WERI-Rb-1 (cell line): ENCODE results near the gene FGF12.

Experiments used
- DNase-seq: peaks from one replicate; pipeline ENCODE4 v3.0.0-alpha.2; 2020
- H3K27ac ChIP-seq: fragments of 250-450 bp; sonication (Bioruptor Pico); 2 replicates; pipeline ENCODE4 v1.5.1; 2020; ENCODE audit warnings: mild to moderate bottlenecking, moderate library complexity
- H3K27me3 ChIP-seq: fragments of 250-450 bp; sonication (Bioruptor Pico); 2 replicates; pipeline ENCODE4 v1.5.1; 2021; ENCODE audit warnings: mild to moderate bottlenecking, low read depth, moderate library complexity; ENCODE audit not compliant: insufficient read depth, severe bottlenecking
- H3K36me3 ChIP-seq: fragments of 250-450 bp; sonication (Bioruptor Pico); 2 replicates; pipeline ENCODE4 v1.5.1; 2020; ENCODE audit warnings: mild to moderate bottlenecking, moderate library complexity
- H3K4me3 ChIP-seq: 2 replicates; pipeline ENCODE4 v1.5.1; 2011; ENCODE audit warnings: low read depth, mild to moderate bottlenecking, control low read depth, low read length
- H3K9me3 ChIP-seq: fragments of 250-450 bp; sonication (Bioruptor Pico); 2 replicates; pipeline ENCODE4 v1.5.1; 2021; ENCODE audit warnings: mild to moderate bottlenecking, moderate library complexity; ENCODE audit not compliant: severe bottlenecking
- TF ChIP-seq, protein P1 (sequence below): IDR thresholded peaks from 2 replicates; pipeline ENCODE4 v1.5.1; 2011; ENCODE audit warnings: low read depth, mild to moderate bottlenecking, control low read depth, inconsistent platforms, low read length

FGF12 gene

DNA sequence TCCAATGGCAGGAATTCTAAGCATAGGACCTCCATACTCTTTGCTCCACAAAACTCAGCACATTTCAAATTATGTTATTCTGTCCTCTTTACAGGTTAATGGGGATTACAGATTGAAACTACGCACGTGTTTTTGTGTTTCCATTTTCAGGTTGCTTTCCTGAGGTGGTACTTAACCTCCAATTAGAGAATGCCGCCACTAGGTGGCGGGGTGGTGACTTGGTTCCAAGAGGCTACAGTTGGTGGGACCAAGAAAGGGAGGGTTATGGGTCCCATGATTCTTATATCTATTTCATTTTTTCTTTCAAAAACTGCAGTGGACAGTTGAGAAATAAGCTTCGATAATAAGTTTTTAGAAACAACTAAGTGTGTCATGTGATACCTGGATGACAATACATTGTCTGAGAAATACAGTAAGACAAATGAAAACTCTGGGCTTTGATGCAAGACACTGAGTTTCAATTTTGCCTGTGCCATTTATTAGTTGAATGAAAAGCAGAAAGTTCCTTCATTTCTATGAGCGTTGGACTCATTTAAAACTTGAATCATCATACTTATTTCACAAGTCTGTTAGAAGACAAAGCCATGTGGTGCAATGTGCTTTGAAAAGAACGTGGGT lies 539.0 kb downstream of the FGF12 start:
- no peaks in the 10 kb centered on the region for H3K27me3 ChIP-seq
- DNase-seq: peak; percentile 60
- H3K27ac ChIP-seq: no peak overlapping the region
- no peak overlapping the region for H3K4me3 ChIP-seq
- H3K36me3 ChIP-seq: no peaks in the 10 kb centered on the region
- no peaks in the 10 kb centered on the region for H3K9me3 ChIP-seq
- TF ChIP-seq, protein P1, sequence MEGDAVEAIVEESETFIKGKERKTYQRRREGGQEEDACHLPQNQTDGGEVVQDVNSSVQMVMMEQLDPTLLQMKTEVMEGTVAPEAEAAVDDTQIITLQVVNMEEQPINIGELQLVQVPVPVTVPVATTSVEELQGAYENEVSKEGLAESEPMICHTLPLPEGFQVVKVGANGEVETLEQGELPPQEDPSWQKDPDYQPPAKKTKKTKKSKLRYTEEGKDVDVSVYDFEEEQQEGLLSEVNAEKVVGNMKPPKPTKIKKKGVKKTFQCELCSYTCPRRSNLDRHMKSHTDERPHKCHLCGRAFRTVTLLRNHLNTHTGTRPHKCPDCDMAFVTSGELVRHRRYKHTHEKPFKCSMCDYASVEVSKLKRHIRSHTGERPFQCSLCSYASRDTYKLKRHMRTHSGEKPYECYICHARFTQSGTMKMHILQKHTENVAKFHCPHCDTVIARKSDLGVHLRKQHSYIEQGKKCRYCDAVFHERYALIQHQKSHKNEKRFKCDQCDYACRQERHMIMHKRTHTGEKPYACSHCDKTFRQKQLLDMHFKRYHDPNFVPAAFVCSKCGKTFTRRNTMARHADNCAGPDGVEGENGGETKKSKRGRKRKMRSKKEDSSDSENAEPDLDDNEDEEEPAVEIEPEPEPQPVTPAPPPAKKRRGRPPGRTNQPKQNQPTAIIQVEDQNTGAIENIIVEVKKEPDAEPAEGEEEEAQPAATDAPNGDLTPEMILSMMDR: peak; percentile 44

DNA sequence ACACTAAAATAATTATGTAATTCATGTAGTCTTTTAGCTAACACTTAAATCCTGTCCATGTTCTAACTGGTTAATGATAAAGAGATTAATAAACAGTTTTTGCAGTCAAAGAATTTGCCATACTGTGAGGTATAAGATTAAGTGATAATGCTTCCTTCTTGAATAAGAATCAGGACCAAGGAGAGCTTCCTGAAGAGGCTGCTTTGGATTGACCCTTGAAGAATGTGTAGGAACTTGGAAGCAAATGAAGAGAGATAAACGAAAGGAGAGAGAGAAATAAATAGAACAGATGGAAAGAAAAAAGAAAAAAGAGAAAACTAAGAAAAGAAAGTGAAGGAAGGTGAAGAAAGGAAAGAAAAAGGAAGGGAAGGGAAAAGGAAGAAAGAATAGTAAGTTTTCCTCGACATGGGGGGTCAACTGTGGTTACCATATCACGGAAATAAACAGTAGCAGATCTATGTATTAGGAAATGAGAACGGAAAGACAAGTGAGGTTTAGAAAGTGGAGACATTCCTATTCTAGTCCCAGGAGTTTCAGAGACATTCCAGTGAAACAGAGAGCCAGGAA lies 539.8 kb downstream of the FGF12 start:
- DNase-seq: no peak
- H3K27me3 ChIP-seq: no peaks in the 10 kb centered on the region
- H3K27ac ChIP-seq: no peak overlapping the region
- no peaks in the 10 kb centered on the region for H3K36me3 ChIP-seq
- no peaks in the 10 kb centered on the region for H3K9me3 ChIP-seq
- TF ChIP-seq, protein P1: no peak
- H3K4me3 ChIP-seq: no peak overlapping the region

DNA sequence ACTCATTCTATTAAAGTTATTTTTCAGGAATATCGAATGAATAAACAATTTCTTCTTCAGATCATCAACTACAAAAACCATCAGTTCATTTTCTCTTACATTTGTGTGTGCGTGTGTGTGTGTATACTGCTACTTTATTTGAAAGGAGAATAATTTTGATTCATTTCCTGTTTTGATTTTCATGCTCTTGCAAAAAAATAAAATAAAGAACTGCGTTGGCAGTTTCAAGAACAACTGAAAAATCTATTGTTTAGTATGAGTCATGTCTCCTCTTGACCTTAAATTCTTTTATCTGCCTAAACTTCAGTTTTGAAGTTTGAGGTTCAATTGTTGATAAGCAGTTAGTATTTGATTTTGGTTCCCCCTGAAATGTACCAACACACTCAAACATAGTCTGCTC lies 540.8 kb downstream of the FGF12 start:
- H3K36me3 ChIP-seq: no peaks in the 10 kb centered on the region
- H3K27me3 ChIP-seq: no peaks in the 10 kb centered on the region
- TF ChIP-seq, protein P1: no peak
- H3K9me3 ChIP-seq: no peaks in the 10 kb centered on the region
- no peak for DNase-seq
- H3K4me3 ChIP-seq: no peak overlapping the region
- H3K27ac ChIP-seq: no peak overlapping the region

DNA sequence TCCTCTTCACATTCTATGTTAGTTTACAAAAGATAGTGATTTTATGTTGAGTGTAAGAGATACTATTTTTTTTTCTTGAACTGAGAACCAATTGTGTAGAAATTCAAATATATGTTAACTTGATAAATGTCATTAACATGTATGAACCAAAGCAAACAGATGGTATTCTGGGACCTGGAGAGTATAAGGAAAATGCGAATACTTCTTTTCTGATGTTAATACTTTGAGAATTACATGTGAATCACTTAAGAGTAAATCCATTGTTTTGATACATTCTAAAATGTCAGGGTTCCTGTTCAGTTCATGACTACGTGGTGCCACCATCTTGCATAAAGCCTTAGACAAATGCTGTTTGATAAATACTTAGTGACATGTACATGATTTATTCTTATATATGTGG lies 541.3 kb downstream of the FGF12 start:
- no peaks in the 10 kb centered on the region for H3K36me3 ChIP-seq
- TF ChIP-seq, protein P1: no peak
- no peaks in the 10 kb centered on the region for H3K27me3 ChIP-seq
- no peak for DNase-seq
- no peak overlapping the region for H3K4me3 ChIP-seq
- H3K9me3 ChIP-seq: no peaks in the 10 kb centered on the region
- H3K27ac ChIP-seq: no peak overlapping the region

DNA sequence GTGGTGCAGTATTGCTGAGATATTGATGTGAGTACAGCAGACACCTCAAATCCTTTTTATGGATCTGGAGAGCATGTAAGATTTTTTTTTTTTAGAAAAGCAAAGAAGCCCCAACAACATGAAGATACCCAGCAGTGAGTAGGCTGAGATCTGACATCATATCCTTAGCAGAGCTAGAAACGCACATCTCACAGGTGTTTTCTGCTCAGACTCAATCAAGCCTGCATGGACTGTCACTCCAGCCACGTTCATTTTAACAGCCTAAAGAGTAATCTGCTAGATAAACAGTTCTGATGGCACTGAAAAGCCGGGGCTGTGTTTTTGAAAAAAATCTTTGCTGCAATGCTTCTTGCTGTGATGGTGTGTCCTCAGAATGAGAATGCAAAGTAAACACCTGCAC lies 544.2 kb downstream of the FGF12 start:
- no peak for DNase-seq
- Histone ChIP-seq H3K36me3 (no peaks in the 10 kb centered on the region), H3K9me3 (no peaks in the 10 kb centered on the region), H3K4me3 (no peak overlapping the region), H3K27me3 (no peaks in the 10 kb centered on the region), H3K27ac (no peak overlapping the region)
- TF ChIP-seq, protein P1: no peak

DNA sequence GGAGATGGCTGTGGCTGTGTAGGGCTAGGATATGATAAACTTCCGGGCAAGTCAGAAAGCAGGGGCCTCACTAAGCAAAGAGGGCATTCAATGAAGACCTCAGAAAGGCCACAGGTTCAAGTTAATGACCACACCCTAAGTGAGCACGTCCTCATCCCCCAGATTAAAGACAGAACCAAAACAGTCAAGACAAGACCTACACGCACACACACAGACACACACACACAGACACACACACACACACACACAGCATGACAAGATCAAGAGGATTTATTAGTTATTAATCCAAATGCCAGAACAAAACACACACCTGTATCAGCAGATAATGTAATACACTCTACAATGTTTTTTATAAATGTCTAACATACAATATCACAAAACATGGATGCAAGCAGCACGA lies 546.2 kb downstream of the FGF12 start:
- DNase-seq: no peak
- H3K36me3 ChIP-seq: no peaks in the 10 kb centered on the region
- no peak overlapping the region for H3K4me3 ChIP-seq
- H3K27ac ChIP-seq: no peak overlapping the region
- H3K27me3 ChIP-seq: no peaks in the 10 kb centered on the region
- no peaks in the 10 kb centered on the region for H3K9me3 ChIP-seq
- TF ChIP-seq, protein P1: no peak
